Activated gamma-delta T cell (primary cell): ENCODE measurements around the gene CRHR1.

ENCODE experiments used
- DNase-seq: peaks from one replicate; lab custom pipeline; 2025; lab: John Stamatoyannopoulos, UW

Gene CRHR1

GRCh38 chr17:45823598-45823997 is 39.5 kb downstream of the CRHR1 start:
- no peak for DNase-seq

GRCh38 chr17:45824475-45824874 is 40.4 kb downstream of the CRHR1 start:
- DNase-seq: no peak

- DNase-seq: no peak
These were observed 40.9 kb downstream of the CRHR1 start for GRCh38 chr17:45824901-45825492.

- no peak for DNase-seq
These were observed 41.7 kb downstream of the CRHR1 start for GRCh38 chr17:45825792-45826191.

GRCh38 chr17:45826919-45827588 is 42.9 kb downstream of the CRHR1 start:
- DNase-seq: no peak

GRCh38 chr17:45828171-45828570 is 44.1 kb downstream of the CRHR1 start:
- no peak for DNase-seq

- no peak for DNase-seq
These were observed 44.5 kb downstream of the CRHR1 start for GRCh38 chr17:45828582-45829133.

- DNase-seq: no peak
These were observed 49.8 kb downstream of the CRHR1 start for GRCh38 chr17:45833920-45834319.

- no peak for DNase-seq
These were observed 50.6 kb downstream of the CRHR1 start for GRCh38 chr17:45834471-45835396.

- no peak for DNase-seq
These were observed 51.4 kb downstream of the CRHR1 start for GRCh38 chr17:45835481-45835880.

- no peak for DNase-seq
These were observed 52.2 kb downstream of the CRHR1 start for GRCh38 chr17:45836047-45837044.

GRCh38 chr17:45837187-45837586 is 53.1 kb downstream of the CRHR1 start:
- DNase-seq: no peak

GRCh38 chr17:45837603-45838002 is 53.5 kb downstream of the CRHR1 start:
- DNase-seq: no peak

- DNase-seq: no peak
These were observed 54.7 kb downstream of the CRHR1 start for GRCh38 chr17:45838751-45839295.

- DNase-seq: no peak
These were observed 55.3 kb downstream of the CRHR1 start for GRCh38 chr17:45839442-45839841.

GRCh38 chr17:45841186-45841585 is 57.1 kb downstream of the CRHR1 start:
- no peak for DNase-seq

- DNase-seq: no peak
These were observed 57.9 kb downstream of the CRHR1 start for GRCh38 chr17:45841883-45842525.

- DNase-seq: no peak
These were observed 59.6 kb downstream of the CRHR1 start for GRCh38 chr17:45843722-45844121.

GRCh38 chr17:45844695-45845375 is 60.7 kb downstream of the CRHR1 start, which contains the start of gene SPPL2C:
SPPL2C (plus strand) TSS chr17:45844881; CDS start chr17:45844907, 26 bp downstream.
- DNase-seq: no peak
